Activated T-cell treated with anti-CD3 and anti-CD28 coated beads, Interleukin-2, amount 50 U/mL, for 72 hours (primary cell): ENCODE measurements around the gene PPM1A. TPM values are rescaled to one million over a fixed set of nuclear protein-coding genes. Genes with fewer than 3 reads are reported as not detected.
"Not testable (repeated sequence)": the region's sequence is repeated elsewhere in the genome, so short reads cannot be mapped to it uniquely, and the experiment has no call there.

ENCODE experiments used
- ATAC-seq, 2 donors: fragments of 150-1000 bp; cut with Tn5 transposase; replicated peaks in 1 of 2; 2 replicates each; pipeline ENCODE4 v1.10.0; 2021; ENCODE audit warnings: moderate library complexity in 2 of 2, mild to moderate bottlenecking in 1 of 2
- DNase-seq, 2 donors: peaks; one replicate each; pipeline ENCODE4 v3.0.0; 2021 to 2022; ENCODE audit warnings: mixed read lengths in 1 of 2
- H3K27ac Mint-ChIP-seq: one replicate; pipeline ENCODE4 v1.8.0; 2022; ENCODE audit warnings: mild to moderate bottlenecking, moderate library complexity, mixed read lengths
- H3K27me3 Mint-ChIP-seq: one replicate; pipeline ENCODE4 v1.8.0; 2022; ENCODE audit warnings: low read depth, mixed read lengths
- H3K36me3 Mint-ChIP-seq, 2 donors: one replicate each; pipeline ENCODE4 v1.8.0; 2022; ENCODE audit warnings: mixed read lengths in 2 of 2, mild to moderate bottlenecking in 1 of 2; ENCODE audit not compliant: insufficient read depth in 2 of 2
- H3K4me1 Mint-ChIP-seq: one replicate; pipeline ENCODE4 v1.8.0; 2022; ENCODE audit warnings: low read depth, mixed read lengths
- H3K4me3 Mint-ChIP-seq, 2 donors: one replicate each; pipeline ENCODE4 v1.8.0; 2022; ENCODE audit warnings: mild to moderate bottlenecking in 2 of 2, mixed read lengths in 2 of 2, moderate library complexity in 2 of 2
- H3K9me3 Mint-ChIP-seq, 2 donors: one replicate each; pipeline ENCODE4 v1.8.0; 2022; ENCODE audit warnings: mixed read lengths in 2 of 2
- total RNA-seq, 2 donors: library from RNA; stranded (reverse); gene quantifications; one replicate each; pipeline ENCODE4 v1.2.3, GENCODE V29; 2022

Gene PPM1A
- total RNA-seq, 2 donors from 2014 or later: 57.3 to 62.9 TPM

DNA sequence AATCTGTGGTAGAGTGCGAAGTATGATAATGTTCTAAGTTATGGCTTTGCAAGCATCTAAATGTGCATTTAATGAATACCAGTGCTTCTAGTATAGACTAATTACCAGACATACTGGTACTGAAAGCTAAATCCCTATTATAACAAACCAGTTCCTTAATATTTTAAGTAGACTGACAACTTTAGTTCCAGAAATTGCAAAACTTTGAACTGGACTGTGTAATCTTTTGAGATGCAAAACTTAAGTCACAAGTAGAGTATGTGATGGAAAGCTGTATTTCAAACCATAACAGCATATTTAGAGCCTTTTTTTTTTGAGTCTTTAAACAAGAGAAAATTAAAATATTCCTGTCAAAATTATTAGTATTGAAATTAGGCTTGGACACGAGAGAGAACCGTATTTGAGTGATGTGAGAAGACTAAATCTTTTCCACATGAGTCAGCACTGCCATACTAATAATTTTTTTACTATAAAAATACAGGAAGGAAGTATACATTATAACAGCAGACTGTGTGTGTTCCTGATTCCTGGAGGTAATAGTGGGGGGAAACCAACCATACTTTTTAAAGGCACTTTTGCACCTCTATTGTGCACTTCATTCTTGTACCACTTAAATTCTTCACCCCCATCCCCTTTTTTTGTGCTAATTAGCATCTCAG, 45.5 kb downstream of the PPM1A start:
- Mint-ChIP-seq H3K4me1 (no peaks in the 10 kb centered on the region), H3K4me3 (no peak overlapping the region), H3K27ac (no peak overlapping the region), H3K9me3 (no peaks in the 10 kb centered on the region), H3K27me3 (no peaks in the 10 kb centered on the region), H3K36me3 (peaks cover 0 to 12% of the 10 kb centered on the region in 2 donors)
- DNase-seq (no peak), ATAC-seq (no peak)

DNA sequence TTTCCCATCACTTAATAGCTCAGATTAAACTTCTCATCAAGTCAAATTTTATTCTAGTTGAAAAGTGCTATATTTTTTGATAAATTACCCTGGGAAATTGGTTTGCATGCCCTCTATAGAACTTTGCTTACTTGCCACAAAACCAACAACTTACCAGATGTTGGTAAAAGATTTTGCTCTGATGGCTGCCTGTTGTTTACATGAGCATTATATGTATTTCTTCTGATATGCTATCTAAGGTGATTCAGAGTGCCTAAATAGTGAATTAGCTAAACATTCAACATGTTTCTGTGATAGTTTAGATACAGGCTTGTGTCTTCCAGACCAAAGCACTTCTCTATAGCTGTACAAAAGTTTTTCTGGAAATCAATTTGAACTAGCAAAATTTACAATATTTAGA, 51.0 kb downstream of the PPM1A start:
- Mint-ChIP-seq H3K4me3 (no peak overlapping the region), H3K27ac (no peak overlapping the region), H3K27me3 (no peaks in the 10 kb centered on the region), H3K36me3 (no peaks in the 10 kb centered on the region), H3K4me1 (no peaks in the 10 kb centered on the region), H3K9me3 (no peaks in the 10 kb centered on the region)
- ATAC-seq (no peak), DNase-seq (no peak)

- no peak for DNase-seq
- Mint-ChIP-seq H3K27me3 (no peaks in the 10 kb centered on the region), H3K36me3 (no peaks in the 10 kb centered on the region), H3K4me1 (no peaks in the 10 kb centered on the region), H3K27ac (no peak overlapping the region), H3K9me3 (no peaks in the 10 kb centered on the region), H3K4me3 (no peak overlapping the region)
- no peak for ATAC-seq
Measured at GRCh38 chr14:60301685-60302084, 52.7 kb downstream of the PPM1A start.

GRCh38 chr14:60302663-60303062, 53.6 kb downstream of the PPM1A start:
- Mint-ChIP-seq H3K9me3 (no peaks in the 10 kb centered on the region), H3K27ac (no peak overlapping the region), H3K4me1 (no peaks in the 10 kb centered on the region), H3K4me3 (no peak overlapping the region), H3K36me3 (no peaks in the 10 kb centered on the region), H3K27me3 (no peaks in the 10 kb centered on the region)
- DNase-seq (no peak), ATAC-seq (no peak)

- Mint-ChIP-seq H3K27ac (no peak overlapping the region), H3K9me3 (no peaks in the 10 kb centered on the region), H3K4me3 (no peak overlapping the region), H3K27me3 (no peaks in the 10 kb centered on the region), H3K4me1 (no peaks in the 10 kb centered on the region), H3K36me3 (no peaks in the 10 kb centered on the region)
- DNase-seq: no peak
- ATAC-seq: no peak
Measured at GRCh38 chr14:60303745-60304144, 54.7 kb downstream of the PPM1A start.

DNA sequence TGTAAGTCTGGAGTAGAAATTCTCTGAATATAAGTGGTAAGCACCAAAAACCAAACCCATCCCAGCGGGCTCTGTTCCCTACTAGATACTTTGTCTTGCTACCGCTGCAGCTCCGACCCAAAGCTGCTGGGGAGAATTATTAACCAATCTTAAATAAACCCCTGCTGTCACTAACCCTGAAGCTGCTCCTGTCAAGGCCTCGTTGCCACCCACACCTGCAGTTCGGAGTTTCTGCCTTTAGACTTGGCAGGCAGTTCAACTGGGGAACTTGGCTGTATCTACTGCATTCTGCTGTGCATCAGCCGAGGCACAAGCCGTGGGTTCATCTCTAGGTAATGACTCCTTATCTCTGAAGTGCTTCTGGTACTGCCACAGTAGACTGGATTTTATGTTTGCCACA, 55.5 kb downstream of the PPM1A start:
- ATAC-seq: no peak
- H3K4me3 Mint-ChIP-seq: no peak overlapping the region
- no peak for DNase-seq
- H3K9me3 Mint-ChIP-seq: no peaks in the 10 kb centered on the region
- H3K27ac Mint-ChIP-seq: no peak overlapping the region
- no peaks in the 10 kb centered on the region for H3K27me3 Mint-ChIP-seq
- H3K4me1 Mint-ChIP-seq: no peaks in the 10 kb centered on the region
- no peaks in the 10 kb centered on the region for H3K36me3 Mint-ChIP-seq

DNA sequence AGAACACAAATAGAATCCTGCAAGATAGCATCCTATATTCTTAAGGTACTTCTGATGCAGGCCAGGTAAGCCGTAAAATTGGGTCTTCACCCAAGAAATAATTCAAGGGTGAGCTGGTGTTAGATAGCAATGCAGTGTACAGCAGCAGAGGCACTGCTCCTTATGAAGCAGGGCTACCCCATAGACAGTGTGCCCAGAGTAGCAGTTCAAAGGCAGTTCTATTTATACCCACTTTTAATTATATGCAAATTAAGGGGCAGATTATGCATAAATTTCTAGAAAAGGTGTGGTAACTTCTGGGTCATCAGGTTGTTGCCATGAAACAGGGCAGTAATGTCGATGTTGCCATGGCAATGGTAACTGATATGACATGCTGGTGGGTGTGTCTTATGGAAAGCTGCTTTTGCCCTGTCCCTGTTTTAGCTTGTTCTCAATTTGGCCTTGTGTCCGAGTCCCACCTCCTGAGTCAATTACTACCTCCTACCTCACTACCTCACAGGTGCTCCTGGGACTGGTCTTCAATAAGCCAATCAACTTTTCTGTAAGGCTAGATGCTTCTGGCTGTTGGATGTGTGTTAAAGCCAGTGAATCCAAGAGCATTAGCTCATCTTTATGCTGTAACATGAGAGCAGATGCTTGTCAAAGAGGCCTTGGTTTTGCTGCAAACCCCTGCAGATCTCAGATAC, 61.0 kb downstream of the PPM1A start:
- H3K36me3 Mint-ChIP-seq: no peaks in the 10 kb centered on the region
- ATAC-seq (no peak), DNase-seq (no peak)
- H3K27me3 Mint-ChIP-seq: peaks cover 10% of the 10 kb centered on the region
- H3K9me3 Mint-ChIP-seq: no peaks in the 10 kb centered on the region
- no peak overlapping the region for H3K27ac Mint-ChIP-seq
- no peaks in the 10 kb centered on the region for H3K4me1 Mint-ChIP-seq
- H3K4me3 Mint-ChIP-seq: no peak overlapping the region

DNA sequence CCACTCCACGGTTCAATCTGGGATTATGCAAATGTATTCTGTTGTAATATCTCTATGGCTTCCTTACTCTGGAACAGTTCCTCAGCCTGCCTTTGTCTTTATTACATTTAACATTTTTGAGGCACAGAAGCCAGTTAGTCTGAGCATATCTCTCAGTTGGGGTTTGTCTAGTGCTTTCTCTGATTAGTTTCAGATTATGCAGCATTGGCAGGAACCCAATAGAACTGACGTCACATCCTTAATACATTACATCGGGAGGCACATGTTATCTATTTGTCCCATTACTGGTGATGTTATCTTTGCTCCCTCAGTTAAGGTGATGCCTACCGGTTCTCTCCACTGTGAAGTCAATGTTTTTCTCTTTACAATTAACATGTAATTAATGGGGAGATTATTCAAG, 62.4 kb downstream of the PPM1A start:
- H3K36me3 Mint-ChIP-seq: no peaks in the 10 kb centered on the region
- peaks cover 13% of the 10 kb centered on the region for H3K27me3 Mint-ChIP-seq

GRCh38 chr14:60313093-60313492, 64.1 kb downstream of the PPM1A start:
- no peaks in the 10 kb centered on the region for H3K36me3 Mint-ChIP-seq

More for the DNA sequence above, 62.4 kb downstream of the PPM1A start:
- ATAC-seq: no peak
- no peak for DNase-seq
- Mint-ChIP-seq H3K4me3 (no peak overlapping the region), H3K9me3 (no peaks in the 10 kb centered on the region), H3K27ac (no peak overlapping the region), H3K4me1 (no peaks in the 10 kb centered on the region)

DNA sequence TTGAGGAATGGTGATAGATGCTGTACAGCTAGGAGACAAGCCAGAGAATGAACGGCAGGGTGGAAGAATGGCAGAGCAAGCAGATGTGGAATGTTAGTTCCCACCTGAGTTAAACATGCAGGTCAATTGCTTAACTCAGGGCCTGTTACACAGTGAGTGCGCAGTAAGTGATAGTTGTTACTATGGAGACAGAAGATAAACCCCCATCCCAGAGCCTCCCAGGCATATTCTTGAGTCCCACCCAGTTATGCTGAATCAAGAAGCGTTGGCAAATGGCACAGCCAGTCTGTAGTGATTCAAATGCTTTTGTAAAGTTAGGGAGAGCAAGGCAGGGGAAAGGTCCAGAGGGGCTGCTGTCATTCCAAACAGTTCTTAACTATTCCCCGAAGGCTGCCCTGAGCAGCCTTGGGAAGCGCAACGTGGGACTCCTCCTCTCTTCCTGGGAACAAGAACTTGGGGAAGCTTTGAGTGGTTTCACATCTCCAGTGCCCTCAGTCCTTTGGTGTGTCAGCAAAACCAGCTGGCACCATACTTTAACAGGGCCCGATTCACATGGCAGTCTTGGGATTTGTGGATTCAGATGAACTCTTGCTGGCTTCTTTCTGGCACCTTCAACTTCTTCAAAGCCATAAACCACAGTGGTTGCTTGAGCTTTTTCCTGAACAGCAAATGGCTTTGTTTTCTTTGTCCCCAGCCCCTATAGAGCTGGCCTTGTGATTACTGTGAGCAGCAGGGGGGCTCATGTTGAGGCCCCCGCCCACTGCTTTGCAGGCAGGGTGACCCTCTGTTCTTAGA, 66.4 kb downstream of the PPM1A start:
- no peaks in the 10 kb centered on the region for H3K36me3 Mint-ChIP-seq
- DNase-seq (no peak), ATAC-seq (no peak)
- peaks cover 13% of the 10 kb centered on the region for H3K27me3 Mint-ChIP-seq
- H3K27ac Mint-ChIP-seq: no peak overlapping the region
- no peaks in the 10 kb centered on the region for H3K9me3 Mint-ChIP-seq
- no peak overlapping the region for H3K4me3 Mint-ChIP-seq
- no peaks in the 10 kb centered on the region for H3K4me1 Mint-ChIP-seq

More at GRCh38 chr14:60313093-60313492, 64.1 kb downstream of the PPM1A start:
- H3K27ac Mint-ChIP-seq: no peak overlapping the region
- DNase-seq (no peak), ATAC-seq (no peak)
- peaks cover 13% of the 10 kb centered on the region for H3K27me3 Mint-ChIP-seq
- no peak overlapping the region for H3K4me3 Mint-ChIP-seq
- H3K4me1 Mint-ChIP-seq: no peaks in the 10 kb centered on the region
- H3K9me3 Mint-ChIP-seq: no peaks in the 10 kb centered on the region

DNA sequence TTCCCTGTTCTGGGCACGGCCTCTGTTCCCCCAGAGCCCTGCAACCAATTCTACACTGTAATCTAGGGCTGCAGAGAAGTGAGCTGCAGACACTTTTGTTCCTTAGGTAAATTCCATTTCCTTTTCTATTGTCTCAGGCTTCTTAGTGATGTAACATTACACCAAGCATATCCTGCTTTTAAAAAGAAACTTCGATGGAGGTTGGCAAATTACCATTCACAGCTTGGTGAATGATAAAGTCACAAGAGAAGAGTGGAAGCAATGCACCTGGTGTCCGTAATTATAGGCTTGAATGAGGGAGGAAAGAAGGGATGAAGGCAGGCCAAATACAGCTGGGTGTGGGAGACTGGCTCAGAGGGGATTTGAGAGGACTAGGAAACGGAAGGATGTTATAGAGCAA, 68.6 kb downstream of the PPM1A start:
- DNase-seq (no peak), ATAC-seq (no peak)
- peaks cover 13% of the 10 kb centered on the region for H3K27me3 Mint-ChIP-seq
- H3K4me1 Mint-ChIP-seq: no peaks in the 10 kb centered on the region
- no peak overlapping the region for H3K27ac Mint-ChIP-seq
- no peaks in the 10 kb centered on the region for H3K9me3 Mint-ChIP-seq
- no peaks in the 10 kb centered on the region for H3K36me3 Mint-ChIP-seq
- H3K4me3 Mint-ChIP-seq: no peak overlapping the region

DNA sequence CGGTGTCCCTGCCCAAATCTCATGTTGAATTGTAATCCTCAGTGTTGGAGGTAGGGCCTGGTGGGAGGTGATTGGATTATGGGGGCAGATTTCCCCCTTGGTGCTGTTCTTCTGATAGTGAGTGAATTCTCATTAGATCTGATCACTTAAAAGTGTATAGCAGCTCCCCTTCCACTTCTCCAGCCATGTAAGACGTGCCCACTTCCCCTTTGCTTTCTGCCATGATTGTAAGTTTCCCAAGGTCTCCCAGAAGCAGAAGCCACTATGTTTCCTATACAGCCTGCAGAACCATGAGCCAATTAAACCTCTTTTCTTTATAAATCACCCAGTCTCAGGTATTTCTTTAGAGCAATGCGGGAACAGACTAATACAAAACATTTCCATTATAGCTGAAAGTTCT, 71.8 kb downstream of the PPM1A start:
- not testable (repeated sequence) for H3K27ac Mint-ChIP-seq, H3K9me3 Mint-ChIP-seq

GRCh38 chr14:60323199-60323896, 74.3 kb downstream of the PPM1A start:
- Mint-ChIP-seq H3K9me3 (no peaks in the 10 kb centered on the region), H3K27me3 (peaks cover 11% of the 10 kb centered on the region), H3K4me1 (peaks cover 13% of the 10 kb centered on the region), H3K4me3 (no peak overlapping the region), H3K36me3 (no peaks in the 10 kb centered on the region), H3K27ac (no peak overlapping the region)
- no peak for DNase-seq
- no peak for ATAC-seq

More for the DNA sequence above, 71.8 kb downstream of the PPM1A start:
- not testable (repeated sequence) for ATAC-seq, H3K36me3 Mint-ChIP-seq, H3K4me1 Mint-ChIP-seq, DNase-seq, H3K4me3 Mint-ChIP-seq, H3K27me3 Mint-ChIP-seq
